Thymus (tissue), 11 donors: ENCODE data around the gene LAMA2. TPM values are rescaled to one million over a fixed set of nuclear protein-coding genes. Genes with fewer than 3 reads are reported as not detected.

ENCODE experiments used
- DNase-seq, 9 donors: peaks; one replicate each; pipeline ENCODE4 v3.0.0-alpha.2; 2013; ENCODE audit warnings: low spot score in 9 of 9, low read depth in 6 of 9, missing footprints in 1 of 9
- H3K27ac ChIP-seq, 2 donors: one replicate each; pipeline ENCODE4 v1.5.1; 2013; ENCODE audit warnings: control low read depth in 1 of 2, low read depth in 1 of 2, low read length in 1 of 2, mild to moderate bottlenecking in 1 of 2, moderate library complexity in 1 of 2
- H3K27me3 ChIP-seq, 2 donors: one replicate each; pipeline ENCODE4 v1.5.1; 2013; ENCODE audit warnings: low read length in 1 of 2; ENCODE audit not compliant: control insufficient read depth in 2 of 2, insufficient read depth in 1 of 2
- H3K36me3 ChIP-seq, 2 donors: one replicate each; pipeline ENCODE4 v1.5.1; 2013; ENCODE audit warnings: low read length in 1 of 2, mild to moderate bottlenecking in 1 of 2, moderate library complexity in 1 of 2; ENCODE audit not compliant: control insufficient read depth in 2 of 2, insufficient read depth in 2 of 2
- H3K4me1 ChIP-seq, 2 donors: one replicate each; pipeline ENCODE4 v1.5.1; 2013; ENCODE audit warnings: low read length in 2 of 2; ENCODE audit not compliant: control insufficient read depth in 2 of 2, insufficient read depth in 2 of 2
- H3K4me3 ChIP-seq, 2 donors: one replicate each; pipeline ENCODE4 v1.5.1; 2013; ENCODE audit warnings: low read length in 2 of 2, control low read depth in 1 of 2, mild to moderate bottlenecking in 1 of 2
- H3K9me3 ChIP-seq, 2 donors: one replicate each; pipeline ENCODE4 v1.5.1; 2013; ENCODE audit warnings: low read length in 1 of 2, mild to moderate bottlenecking in 1 of 2; ENCODE audit not compliant: control insufficient read depth in 2 of 2, insufficient read depth in 1 of 2
- WGBS: extraction: QIAGEN DNeasy Blood & Tissue Kit; methylation state at CpG from one replicate; pipeline ENCODE4 v1.1.7; 2013; 5-methylcytosine and 5-hydroxymethylcytosine counted together
- polyA plus RNA-seq: library from polyadenylated mRNA; stranded (reverse); fragments of 200-250 nt; gene quantifications from one replicate; pipeline ENCODE4 v1.2.3, GENCODE V29; 2013
- total RNA-seq: library from RNA; stranded (reverse); fragments of 120-200 nt; gene quantifications from one replicate; pipeline ENCODE4 v1.2.4, GENCODE V29; 2013
- donor health status: healthy.

LAMA2 gene
- total and polyA plus RNA-seq, 2 donors = 2.4 to 4.0 TPM

DNA sequence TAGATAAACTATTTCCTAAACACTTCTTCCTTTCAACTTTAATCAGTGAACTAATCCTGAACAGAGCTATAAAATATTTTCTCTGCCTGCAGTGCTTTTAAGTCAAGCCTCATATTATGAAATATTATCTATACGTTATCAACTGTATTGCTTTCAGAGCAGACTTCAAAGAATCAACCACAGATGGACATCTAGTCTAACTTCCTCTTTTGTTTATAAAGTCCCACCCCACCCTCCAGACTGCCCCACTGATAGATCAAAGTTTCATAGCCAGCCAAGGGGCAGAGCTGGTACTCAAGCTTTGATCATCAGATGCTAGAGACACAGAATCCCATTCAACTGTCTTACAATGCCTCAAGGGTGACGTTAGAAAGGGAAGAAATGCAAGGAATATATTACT is 308.3 kb downstream of the LAMA2 start:
- Histone ChIP-seq H3K9me3 (no peaks in the 10 kb centered on the region), H3K27me3 (no peaks in the 10 kb centered on the region), H3K4me1 (no peaks in the 10 kb centered on the region), H3K4me3 (no peak overlapping the region), H3K36me3 (no peaks in the 10 kb centered on the region), H3K27ac (no peak overlapping the region)
- WGBS = 76% methylated on average over 2 of the region's 2 CpGs
- no peak for DNase-seq

GRCh38 chr6:129192458-129192989 is 309.6 kb downstream of the LAMA2 start:
- H3K36me3 ChIP-seq = no peaks in the 10 kb centered on the region
- no peak overlapping the region for H3K4me3 ChIP-seq
- no peaks in the 10 kb centered on the region for H3K4me1 ChIP-seq
- no peak overlapping the region for H3K27ac ChIP-seq
- no peaks in the 10 kb centered on the region for H3K9me3 ChIP-seq
- H3K27me3 ChIP-seq = no peaks in the 10 kb centered on the region
- 95% methylated on average over 14 of the region's 14 CpGs for WGBS
- no peak for DNase-seq

DNA sequence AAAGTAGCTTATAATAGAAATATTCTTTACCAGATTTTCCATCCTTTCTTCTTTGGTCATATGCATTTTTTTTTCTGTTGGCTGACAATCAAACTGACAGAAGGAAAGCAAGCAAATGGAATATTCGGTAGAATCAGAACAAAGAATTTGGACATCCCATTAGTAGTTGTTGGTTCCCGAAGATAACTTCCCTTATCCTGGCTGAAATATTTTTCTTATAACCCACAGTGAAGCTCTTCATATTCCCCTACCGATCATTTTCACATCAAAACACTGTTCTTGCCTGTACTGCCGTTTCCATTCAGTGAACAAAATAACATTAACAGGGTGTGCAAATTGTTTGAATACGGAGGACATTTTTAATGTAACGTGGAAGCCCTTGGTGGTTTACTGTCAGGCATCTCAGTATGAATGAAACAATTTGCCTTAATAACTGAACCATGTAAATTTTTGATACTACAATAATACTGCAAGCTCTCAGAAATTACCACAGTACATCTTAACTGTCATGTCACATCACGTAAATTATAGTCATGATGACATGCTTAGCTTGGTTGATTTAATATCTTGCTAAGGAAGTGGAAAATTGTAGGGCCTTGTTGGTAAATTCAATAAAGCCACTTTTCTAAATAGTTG is 311.5 kb downstream of the LAMA2 start:
- no peaks in the 10 kb centered on the region for H3K9me3 ChIP-seq
- no peak overlapping the region for H3K4me3 ChIP-seq
- 89% methylated on average over 7 of the region's 7 CpGs for WGBS
- no peaks in the 10 kb centered on the region for H3K4me1 ChIP-seq
- no peak for DNase-seq
- H3K36me3 ChIP-seq = no peaks in the 10 kb centered on the region
- H3K27ac ChIP-seq = no peak overlapping the region
- no peaks in the 10 kb centered on the region for H3K27me3 ChIP-seq

DNA sequence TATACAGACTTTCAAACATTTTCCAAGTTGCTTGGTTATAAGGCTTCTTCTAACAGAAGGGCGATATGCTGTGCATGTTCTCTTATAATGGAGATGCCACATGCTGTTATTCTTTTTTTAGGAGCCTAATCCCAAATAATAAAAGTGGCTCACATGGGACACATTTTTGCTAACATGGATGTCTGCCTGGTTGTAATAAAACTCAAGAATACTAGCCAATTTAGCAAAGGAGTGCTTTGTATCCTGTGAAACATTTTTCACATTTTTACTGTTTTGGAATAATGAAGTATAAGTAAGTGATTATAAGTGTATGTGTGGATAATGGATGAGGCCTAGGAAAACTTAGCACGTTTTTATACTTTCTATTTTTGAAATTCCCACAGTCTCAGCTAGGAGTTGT is 312.2 kb downstream of the LAMA2 start:
- Histone ChIP-seq H3K9me3 (no peaks in the 10 kb centered on the region), H3K36me3 (no peaks in the 10 kb centered on the region), H3K4me3 (no peak overlapping the region), H3K4me1 (no peaks in the 10 kb centered on the region), H3K27ac (no peak overlapping the region), H3K27me3 (no peaks in the 10 kb centered on the region)
- no peak for DNase-seq
- 85% methylated on average over 2 of the region's 2 CpGs for WGBS

- Histone ChIP-seq H3K27me3 (no peaks in the 10 kb centered on the region), H3K9me3 (no peaks in the 10 kb centered on the region), H3K36me3 (no peaks in the 10 kb centered on the region), H3K4me3 (no peak overlapping the region), H3K4me1 (no peaks in the 10 kb centered on the region), H3K27ac (no peak overlapping the region)
- no peak for DNase-seq
Measured at GRCh38 chr6:129195643-129196042, 312.7 kb downstream of the LAMA2 start.

DNA sequence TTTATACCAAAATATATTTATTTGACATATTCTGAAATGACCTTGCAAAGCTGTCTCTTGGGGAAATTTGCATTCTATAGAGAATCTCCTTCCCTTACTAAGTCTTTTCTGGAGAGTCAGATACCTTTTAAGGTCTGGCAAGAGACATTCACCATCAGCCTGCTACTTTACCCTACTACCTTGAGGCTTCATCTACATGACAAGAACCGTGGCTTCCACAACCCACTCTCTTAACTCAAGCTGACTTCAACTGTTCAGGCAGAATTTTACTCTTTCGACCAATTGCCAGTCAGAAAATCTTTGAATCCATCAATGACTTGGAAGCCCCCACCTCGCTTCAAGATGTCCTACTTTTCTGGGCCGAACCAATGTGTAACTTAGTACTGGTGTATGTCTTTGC is 314.2 kb downstream of the LAMA2 start:
- Histone ChIP-seq H3K27me3 (no peaks in the 10 kb centered on the region), H3K9me3 (no peaks in the 10 kb centered on the region), H3K27ac (no peak overlapping the region), H3K36me3 (no peaks in the 10 kb centered on the region), H3K4me3 (no peak overlapping the region), H3K4me1 (no peaks in the 10 kb centered on the region)
- DNase-seq = no peak
- WGBS = 86% methylated on average over 4 of the region's 4 CpGs

GRCh38 chr6:129200151-129200550 is 317.2 kb downstream of the LAMA2 start:
- no peaks in the 10 kb centered on the region for H3K27me3 ChIP-seq
- no peaks in the 10 kb centered on the region for H3K36me3 ChIP-seq
- no peaks in the 10 kb centered on the region for H3K9me3 ChIP-seq
- no peaks in the 10 kb centered on the region for H3K4me1 ChIP-seq
- 91% methylated on average over 9 of the region's 9 CpGs for WGBS
- no peak overlapping the region for H3K27ac ChIP-seq
- DNase-seq = no peak
- H3K4me3 ChIP-seq = no peak overlapping the region

- no peak for DNase-seq
- 92% methylated on average over 5 of the region's 5 CpGs for WGBS
- Histone ChIP-seq H3K27me3 (no peaks in the 10 kb centered on the region), H3K36me3 (no peaks in the 10 kb centered on the region), H3K9me3 (no peaks in the 10 kb centered on the region), H3K27ac (no peak overlapping the region), H3K4me3 (no peak overlapping the region), H3K4me1 (no peaks in the 10 kb centered on the region)
Measured at GRCh38 chr6:129203190-129203900, 320.4 kb downstream of the LAMA2 start.

DNA sequence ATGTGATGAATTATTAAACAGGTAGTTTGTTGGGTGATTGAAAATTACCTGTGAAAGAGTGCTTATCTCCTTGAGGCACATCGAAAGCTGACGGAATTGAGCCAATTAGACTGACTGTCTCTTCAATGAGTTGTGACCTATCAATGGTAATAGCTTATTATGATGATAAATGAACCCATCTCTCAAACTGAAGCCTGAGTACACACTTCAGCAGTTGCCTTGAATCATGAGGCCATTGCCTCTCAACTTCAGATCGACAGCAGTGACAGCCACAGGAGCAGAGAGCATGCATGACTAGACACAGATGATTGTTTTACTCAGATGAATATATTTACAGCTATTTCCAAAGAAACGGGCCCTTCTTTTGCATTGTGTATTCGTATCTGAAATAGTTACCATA is 323.9 kb downstream of the LAMA2 start:
- no peaks in the 10 kb centered on the region for H3K27me3 ChIP-seq
- DNase-seq = no peak
- H3K4me1 ChIP-seq = no peaks in the 10 kb centered on the region
- WGBS = 83% methylated on average over 5 of the region's 5 CpGs
- no peak overlapping the region for H3K4me3 ChIP-seq
- no peak overlapping the region for H3K27ac ChIP-seq
- no peaks in the 10 kb centered on the region for H3K9me3 ChIP-seq
- H3K36me3 ChIP-seq = no peaks in the 10 kb centered on the region
